Right renal pelvis (tissue), 4 donors: ENCODE measurements around the gene FBRS. TPM values are rescaled to one million over a fixed set of nuclear protein-coding genes. Genes with fewer than 3 reads are reported as not detected.
"Not testable (repeated sequence)": the region's sequence is repeated elsewhere in the genome, so short reads cannot be mapped to it uniquely, and the experiment has no call there.

Experiments
- DNase-seq, 4 donors: peaks; one replicate each; pipeline ENCODE4 v3.0.0-alpha.2; 2013; ENCODE audit warnings: low read depth in 4 of 4, low spot score in 3 of 4, missing footprints in 1 of 4
- polyA plus RNA-seq, 4 donors: library from polyadenylated mRNA; unstranded; fragments of 120-200 nt; gene quantifications; one replicate each; pipeline ENCODE4 v1.2.1, GENCODE V29; 2013; ENCODE audit not compliant: insufficient read length in 4 of 4

Gene FBRS
- polyA plus RNA-seq, result 10 to 100 TPM; 52.0 to 70.5 (median 55.3) TPM

- peak; percentile 100 for DNase-seq
Observed at GRCh38 chr16:30657866-30658730, at the start of gene FBRS. Gene FBRS, plus strand, starts transcription at chr16:30658431. Its CDS starts 1,088 bp downstream, at chr16:30659519.

GRCh38 chr16:30609002-30609925 is 49.0 kb upstream of the FBRS start:
- peak in 1 of 4 donors; percentile 59 for DNase-seq

GRCh38 chr16:30609926-30610839 is 48.0 kb upstream of the FBRS start, which contains the start of gene ZNF689:
Gene ZNF689, minus strand, starts transcription at chr16:30610389. Its CDS starts 348 bp downstream, at chr16:30610041.
- DNase-seq, result peak; percentile 99

GRCh38 chr16:30615358-30616091 is 42.7 kb upstream of the FBRS start:
- no peak for DNase-seq

- DNase-seq, result no peak
Observed at GRCh38 chr16:30619202-30619601, 39.0 kb upstream of the FBRS start.

GRCh38 chr16:30619638-30620037 is 38.6 kb upstream of the FBRS start:
- no peak for DNase-seq

GRCh38 chr16:30620169-30620568 is 38.1 kb upstream of the FBRS start:
- no peak for DNase-seq

- no peak for DNase-seq
Observed at GRCh38 chr16:30621765-30622164, 36.5 kb upstream of the FBRS start.

- DNase-seq, result no peak
Observed at GRCh38 chr16:30622455-30623032, 35.7 kb upstream of the FBRS start.

- no peak for DNase-seq
Observed at GRCh38 chr16:30623536-30624283, 34.5 kb upstream of the FBRS start.

GRCh38 chr16:30626236-30626635 is 32.0 kb upstream of the FBRS start:
- no peak for DNase-seq

GRCh38 chr16:30628628-30629540 is 29.3 kb upstream of the FBRS start:
- peak in 2 of 4 donors; percentile 81 to 82 for DNase-seq

- not testable (repeated sequence) for DNase-seq
Observed at GRCh38 chr16:30632454-30632853, 25.8 kb upstream of the FBRS start.

GRCh38 chr16:30633526-30633925 is 24.7 kb upstream of the FBRS start:
- no peak for DNase-seq

- no peak for DNase-seq
Observed at GRCh38 chr16:30636599-30636998, 21.6 kb upstream of the FBRS start.

- not testable (repeated sequence) for DNase-seq
Observed at GRCh38 chr16:30637139-30637538, 21.1 kb upstream of the FBRS start.

- no peak for DNase-seq
Observed at GRCh38 chr16:30637944-30638343, 20.3 kb upstream of the FBRS start.
